HUES6 (cell line): ENCODE data around the gene PCDHB8.
A peak's percentile ranks its signal among the peaks of the same experiment; 100 is the strongest.
"Not testable (repeated sequence)": the region's sequence is repeated elsewhere in the genome, so short reads cannot be mapped to it uniquely, and the experiment has no call there.

Source experiments
- H3K27ac ChIP-seq: 2 replicates; pipeline ENCODE4 v1.7.0; 2013; ENCODE audit warnings: low read depth, mild to moderate bottlenecking, low read length, inconsistent platforms
- H3K27me3 ChIP-seq: 2 replicates; pipeline ENCODE4 v1.6.1; 2013; ENCODE audit warnings: low read length; ENCODE audit not compliant: control insufficient read depth, insufficient read depth
- H3K36me3 ChIP-seq: 2 replicates; pipeline ENCODE4 v1.6.1; 2013; ENCODE audit warnings: low read length; ENCODE audit not compliant: control insufficient read depth, insufficient read depth
- H3K4me1 ChIP-seq: 2 replicates; pipeline ENCODE4 v1.6.1; 2013; ENCODE audit warnings: low read length; ENCODE audit not compliant: control insufficient read depth, insufficient read depth
- H3K4me3 ChIP-seq: 2 replicates; pipeline ENCODE4 v1.5.1; 2013; ENCODE audit warnings: low read depth, low read length
- H3K9ac ChIP-seq: one replicate; pipeline ENCODE4 v1.6.1; 2013; ENCODE audit warnings: mild to moderate bottlenecking, low read length
- H3K9me3 ChIP-seq: 2 replicates; pipeline ENCODE4 v1.6.1; 2013; ENCODE audit warnings: low read depth, low read length; ENCODE audit not compliant: control insufficient read depth, insufficient read depth

The PCDHB8 gene

GRCh38 chr5:141210281-141210680 is 32.7 kb downstream of the PCDHB8 start:
- not testable (repeated sequence) for H3K27me3 ChIP-seq, H3K9ac ChIP-seq, H3K36me3 ChIP-seq, H3K9me3 ChIP-seq, H3K4me1 ChIP-seq, H3K27ac ChIP-seq, H3K4me3 ChIP-seq

- not testable (repeated sequence) for H3K4me1 ChIP-seq, H3K9me3 ChIP-seq, H3K9ac ChIP-seq, H3K4me3 ChIP-seq, H3K27ac ChIP-seq, H3K27me3 ChIP-seq, H3K36me3 ChIP-seq
These were observed 33.3 kb downstream of the PCDHB8 start for GRCh38 chr5:141210849-141211248.

- H3K9me3 ChIP-seq, H3K4me1 ChIP-seq, H3K9ac ChIP-seq, H3K36me3 ChIP-seq, H3K27me3 ChIP-seq, H3K27ac ChIP-seq: not testable (repeated sequence)
- H3K4me3 ChIP-seq, result peak within 1 kb of the TSS; percentile 43; the same call in 1 of the 2 replicates
These were observed 36.2 kb downstream of the PCDHB8 start, which contains the start of gene PCDHB13 for GRCh38 chr5:141213656-141214339. PCDHB13 (plus strand) TSS chr5:141213919; CDS start chr5:141214124, 205 bp downstream.

- not testable (repeated sequence) for H3K27me3 ChIP-seq, H3K36me3 ChIP-seq, H3K4me1 ChIP-seq, H3K4me3 ChIP-seq, H3K9me3 ChIP-seq, H3K27ac ChIP-seq, H3K9ac ChIP-seq
These were observed 37.0 kb downstream of the PCDHB8 start for GRCh38 chr5:141214583-141214982.

- H3K36me3 ChIP-seq, H3K9ac ChIP-seq, H3K27me3 ChIP-seq, H3K4me1 ChIP-seq, H3K9me3 ChIP-seq, H3K4me3 ChIP-seq, H3K27ac ChIP-seq: not testable (repeated sequence)
These were observed 37.9 kb downstream of the PCDHB8 start for GRCh38 chr5:141215504-141215903.

- H3K9ac ChIP-seq, H3K4me1 ChIP-seq, H3K36me3 ChIP-seq, H3K4me3 ChIP-seq, H3K27ac ChIP-seq, H3K27me3 ChIP-seq, H3K9me3 ChIP-seq: not testable (repeated sequence)
These were observed 38.4 kb downstream of the PCDHB8 start for GRCh38 chr5:141216035-141216434.

GRCh38 chr5:141223112-141223783 is 45.7 kb downstream of the PCDHB8 start, which contains the start of gene PCDHB14:
PCDHB14 (plus strand) TSS chr5:141223343; CDS start chr5:141223506, 163 bp downstream.
- H3K9ac ChIP-seq, result peak within 1 kb of the TSS; percentile 14
- no peaks in the 10 kb centered on the region for H3K36me3 ChIP-seq
- H3K27ac ChIP-seq, result no peak within 1 kb of the TSS
- peaks cover 4% of the 10 kb centered on the region; the same call in 1 of the 2 replicates for H3K4me1 ChIP-seq
- peaks cover 16% of the 10 kb centered on the region; the same call in 1 of the 2 replicates for H3K27me3 ChIP-seq
- peak within 1 kb of the TSS; percentile 40 for H3K4me3 ChIP-seq
- no peaks in the 10 kb centered on the region; the same call in 1 of the 2 replicates for H3K9me3 ChIP-seq

- not testable (repeated sequence) for H3K4me3 ChIP-seq, H3K4me1 ChIP-seq, H3K9me3 ChIP-seq, H3K9ac ChIP-seq, H3K36me3 ChIP-seq, H3K27ac ChIP-seq
- peaks cover 16% of the 10 kb centered on the region; the same call in 1 of the 2 replicates for H3K27me3 ChIP-seq
These were observed 47.3 kb downstream of the PCDHB8 start for GRCh38 chr5:141224844-141225243.

- not testable (repeated sequence) for H3K9ac ChIP-seq, H3K4me3 ChIP-seq, H3K36me3 ChIP-seq, H3K9me3 ChIP-seq, H3K27ac ChIP-seq, H3K4me1 ChIP-seq
- peaks cover 16% of the 10 kb centered on the region; the same call in 1 of the 2 replicates for H3K27me3 ChIP-seq
These were observed 47.8 kb downstream of the PCDHB8 start for GRCh38 chr5:141225421-141225820.
